Anterior cingulate cortex (tissue), 58 donors: ENCODE measurements around the gene MAGEB1.

Experiments
- DNase-seq, 58 donors: peaks; one replicate each; lab custom pipeline; 2025; lab: John Stamatoyannopoulos, UW

MAGEB1 gene

GRCh38 chrX:30246769-30247489, at the start of gene MAGEB1:
MAGEB1 (plus strand) TSS chrX:30247146; CDS start chrX:30250494, 3,348 bp downstream.
- DNase-seq, result no peak

GRCh38 chrX:30212172-30212571, 34.8 kb upstream of the MAGEB1 start:
- DNase-seq, result no peak

GRCh38 chrX:30215357-30215843, 31.5 kb upstream of the MAGEB1 start, which contains the start of gene MAGEB2:
MAGEB2 (plus strand) TSS chrX:30215563; CDS start chrX:30218581, 3,018 bp downstream.
- DNase-seq, result no peak

GRCh38 chrX:30217465-30217864, 29.5 kb upstream of the MAGEB1 start:
- DNase-seq, result no peak

- DNase-seq, result no peak
Observed at GRCh38 chrX:30219372-30219771, 27.6 kb upstream of the MAGEB1 start.

GRCh38 chrX:30220661-30221060, 26.3 kb upstream of the MAGEB1 start:
- DNase-seq, result no peak

GRCh38 chrX:30224536-30224935, 22.4 kb upstream of the MAGEB1 start:
- DNase-seq, result no peak

GRCh38 chrX:30228526-30228925, 18.4 kb upstream of the MAGEB1 start:
- DNase-seq, result no peak

- DNase-seq, result no peak
Observed at GRCh38 chrX:30230395-30230794, 16.6 kb upstream of the MAGEB1 start, which contains the start of gene MAGEB3. MAGEB3 (plus strand) TSS chrX:30230657; CDS start chrX:30235925, 5,268 bp downstream.

GRCh38 chrX:30241724-30242415, 5.1 kb upstream of the MAGEB1 start, which contains the start of gene MAGEB4:
MAGEB4 (plus strand) TSS chrX:30242000; CDS start chrX:30242136, 136 bp downstream.
- DNase-seq, result no peak

GRCh38 chrX:30248854-30249253, 1.9 kb downstream of the MAGEB1 start:
- no peak for DNase-seq

GRCh38 chrX:30253257-30253656, 6.3 kb downstream of the MAGEB1 start:
- no peak for DNase-seq

GRCh38 chrX:30259927-30260326, 13.0 kb downstream of the MAGEB1 start:
- DNase-seq, result no peak

- no peak for DNase-seq
Observed at GRCh38 chrX:30261012-30261411, 14.1 kb downstream of the MAGEB1 start.

- no peak for DNase-seq
Observed at GRCh38 chrX:30262763-30263162, 15.8 kb downstream of the MAGEB1 start.

GRCh38 chrX:30270639-30271038, 23.7 kb downstream of the MAGEB1 start:
- no peak for DNase-seq

- peak in 1 of 58 donors; percentile 1 for DNase-seq
Observed at GRCh38 chrX:30275498-30275897, 28.6 kb downstream of the MAGEB1 start.

- no peak for DNase-seq
Observed at GRCh38 chrX:30278365-30278764, 31.4 kb downstream of the MAGEB1 start.

- no peak for DNase-seq
Observed at GRCh38 chrX:30280428-30280827, 33.5 kb downstream of the MAGEB1 start.

- no peak for DNase-seq
Observed at GRCh38 chrX:30282527-30282926, 35.6 kb downstream of the MAGEB1 start.

- DNase-seq, result no peak
Observed at GRCh38 chrX:30283456-30284200, 36.7 kb downstream of the MAGEB1 start.
